Fibroblast of skin of right biceps (primary cell): ENCODE measurements around the gene MED9.

Experiments used
- DNase-seq: peaks from one replicate; pipeline ENCODE4 v3.0.0-alpha.2; 2013

The MED9 gene

GRCh38 chr17:17492085-17492484 lies 15.3 kb downstream of the MED9 start:
- no peak for DNase-seq

GRCh38 chr17:17492571-17492970 lies 15.8 kb downstream of the MED9 start:
- no peak for DNase-seq

DNA sequence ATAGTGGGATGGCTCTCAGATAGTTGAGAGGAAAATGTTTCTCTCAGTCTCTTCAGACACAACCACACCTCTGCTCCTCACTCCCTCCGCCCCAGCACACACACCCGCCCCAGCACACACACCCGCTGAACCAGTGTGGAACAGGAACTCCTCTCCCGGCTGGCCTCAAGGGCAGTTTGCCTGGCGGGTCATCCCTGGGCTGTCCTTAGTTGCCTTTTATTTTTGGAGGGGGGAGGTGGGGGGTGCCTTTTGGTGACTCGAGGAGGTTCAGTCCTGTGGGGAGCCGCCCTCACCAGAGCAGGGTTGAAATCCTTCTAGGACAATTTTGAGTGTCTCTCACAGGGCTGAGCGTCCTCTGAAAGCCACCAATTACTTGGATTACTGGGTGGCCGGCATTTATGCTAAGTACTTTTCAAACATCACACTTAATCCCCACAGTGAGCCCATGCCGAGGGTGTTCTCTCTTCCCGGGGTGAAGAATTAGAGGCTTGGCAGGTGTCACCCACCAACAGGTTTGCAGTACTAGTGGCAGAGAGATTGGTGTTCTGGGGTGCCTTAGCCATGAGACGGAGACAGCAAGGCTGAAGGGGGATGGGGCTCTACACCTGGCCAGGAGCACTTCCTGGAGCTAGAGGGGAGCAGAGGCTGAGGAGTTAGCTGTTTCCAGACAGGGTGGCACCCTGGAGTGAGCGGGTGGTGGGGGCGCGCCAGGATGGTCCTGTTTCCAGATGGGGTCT lies 16.6 kb downstream of the MED9 start:
- no peak for DNase-seq

DNA sequence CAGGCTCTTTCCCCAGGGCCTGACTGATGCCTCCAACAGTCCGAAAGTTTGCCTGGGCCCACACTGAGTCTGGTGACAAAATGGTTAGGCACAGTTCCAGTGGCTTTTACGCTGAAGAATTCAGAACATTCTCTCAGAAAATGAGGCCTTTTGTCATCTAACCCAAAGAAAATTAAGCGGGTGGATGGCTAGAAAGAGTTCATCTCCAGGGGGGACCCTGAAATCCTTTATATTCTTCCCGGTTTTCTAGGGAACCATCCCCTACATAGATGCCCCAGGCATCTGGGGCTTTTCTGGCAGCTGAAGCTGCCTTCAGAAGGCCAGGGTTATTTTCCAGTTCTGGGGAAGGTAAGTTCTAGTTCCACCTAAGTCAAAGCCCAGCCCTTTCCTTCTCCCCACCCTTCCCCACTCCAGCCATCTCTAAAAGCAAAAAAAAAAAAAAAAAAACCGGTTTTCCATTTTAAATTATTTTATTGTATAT lies 17.2 kb downstream of the MED9 start:
- no peak for DNase-seq

GRCh38 chr17:17494499-17494869 lies 17.7 kb downstream of the MED9 start:
- DNase-seq = no peak

GRCh38 chr17:17494870-17495535 lies 18.2 kb downstream of the MED9 start:
- DNase-seq = peak; percentile 48

DNA sequence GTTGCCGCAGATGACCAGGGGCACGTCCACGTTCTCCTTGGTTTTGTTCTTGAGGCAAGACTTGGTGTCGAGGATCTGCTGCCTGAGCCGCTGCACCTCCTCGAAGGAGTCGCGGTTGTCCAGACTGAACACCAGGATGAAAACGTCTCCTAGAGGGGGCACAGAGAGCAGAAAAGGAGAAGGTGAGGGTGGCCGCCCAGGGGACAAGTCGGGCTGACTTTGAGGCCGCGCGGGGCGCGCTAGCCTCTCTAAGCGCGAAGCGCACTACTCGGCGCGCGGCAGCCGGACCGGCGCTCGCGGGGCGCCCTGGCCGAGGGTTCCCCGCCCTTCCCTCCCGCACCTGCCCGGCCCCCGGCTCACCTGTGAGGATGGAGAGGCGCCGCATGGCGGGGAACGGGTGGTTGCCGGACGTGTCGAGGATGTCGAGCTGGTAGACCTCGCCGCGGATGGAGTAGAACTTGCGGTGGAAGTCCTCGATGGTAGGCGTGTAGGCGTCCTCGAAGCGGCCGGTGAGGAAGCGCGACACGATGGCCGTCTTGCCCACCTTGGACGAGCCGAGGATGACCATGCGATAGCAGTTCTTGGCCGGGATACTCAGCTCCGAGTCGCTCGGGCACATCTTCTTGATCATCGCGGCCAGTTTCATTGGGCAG lies 18.9 kb downstream of the MED9 start:
- peak; percentile 15 for DNase-seq

DNA sequence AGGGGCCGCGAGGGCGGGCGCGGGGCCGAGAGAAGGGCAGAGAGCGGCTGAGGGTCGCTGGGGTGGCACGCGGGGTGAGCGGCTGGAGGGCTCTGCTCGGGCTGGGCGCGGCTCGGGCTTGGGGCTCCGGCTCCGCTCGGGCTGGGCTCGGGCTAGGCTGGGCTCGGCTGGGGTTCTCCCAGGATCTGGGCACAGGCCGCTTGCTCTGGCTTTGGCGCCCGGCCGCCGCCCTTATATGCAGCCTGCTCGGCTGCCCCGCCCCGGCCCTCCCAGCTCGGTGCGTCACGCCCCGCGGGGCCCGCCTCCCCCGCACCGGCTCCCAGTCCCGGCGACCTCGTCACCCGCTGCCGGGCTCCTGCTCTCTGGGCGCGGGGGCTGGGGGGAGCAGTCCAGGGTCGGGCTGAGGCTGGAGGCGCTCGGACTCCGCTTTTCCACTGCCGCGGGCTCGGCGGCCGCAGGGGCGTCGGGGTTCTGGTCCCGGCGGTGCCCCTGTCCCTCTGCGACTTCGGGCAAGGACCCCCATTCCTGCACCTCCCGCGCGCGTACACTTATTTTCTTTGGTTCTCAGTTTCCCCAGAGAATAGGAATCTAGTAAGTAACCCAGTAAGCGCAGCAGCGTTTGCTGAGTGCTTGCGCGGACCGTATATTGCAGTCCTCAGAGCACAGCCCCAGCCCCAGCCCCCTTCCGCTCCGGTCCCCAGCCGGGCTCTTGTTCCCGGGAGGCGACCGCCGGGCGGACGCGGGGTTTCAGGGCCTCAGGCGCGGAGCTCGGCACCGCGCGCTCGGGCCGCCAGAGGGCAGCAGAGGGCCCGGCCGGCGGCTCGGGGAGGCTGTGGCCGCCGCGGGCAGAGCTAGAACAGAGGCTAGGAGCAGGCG lies 19.6 kb downstream of the MED9 start, which contains the start of gene RASD1:
RASD1 (minus strand) TSS at position 207 of the 876 bp plus-strand sequence. CDS start 214 bp downstream, outside the sequence.
- DNase-seq = peak; percentile 82

GRCh38 chr17:17497065-17497844 lies 20.5 kb downstream of the MED9 start:
- peak; percentile 18 for DNase-seq

- no peak for DNase-seq
These were observed 21.2 kb downstream of the MED9 start for GRCh38 chr17:17497845-17498520.

GRCh38 chr17:17498606-17499301 lies 22.0 kb downstream of the MED9 start:
- no peak for DNase-seq

GRCh38 chr17:17499402-17500145 lies 22.8 kb downstream of the MED9 start:
- DNase-seq = no peak

- no peak for DNase-seq
These were observed 24.3 kb downstream of the MED9 start for GRCh38 chr17:17500999-17501605.

GRCh38 chr17:17502741-17503565 lies 26.2 kb downstream of the MED9 start:
- no peak for DNase-seq

GRCh38 chr17:17503566-17504130 lies 26.8 kb downstream of the MED9 start:
- no peak for DNase-seq

GRCh38 chr17:17504341-17505140 lies 27.7 kb downstream of the MED9 start:
- no peak for DNase-seq

GRCh38 chr17:17505151-17505550 lies 28.4 kb downstream of the MED9 start:
- no peak for DNase-seq
